Inflammatory macrophage treated with lipopolysaccharide for 4 hours (primary cell): ENCODE results near the gene BCL3.
A peak's percentile ranks its signal among the peaks of the same experiment; 100 is the strongest.
"Not testable (repeated sequence)": the region's sequence is repeated elsewhere in the genome, so short reads cannot be mapped to it uniquely, and the experiment has no call there.

Source experiments
- DNase-seq: peaks from one replicate; pipeline ENCODE4 v3.0.0-alpha.2; 2020

Gene BCL3

DNA sequence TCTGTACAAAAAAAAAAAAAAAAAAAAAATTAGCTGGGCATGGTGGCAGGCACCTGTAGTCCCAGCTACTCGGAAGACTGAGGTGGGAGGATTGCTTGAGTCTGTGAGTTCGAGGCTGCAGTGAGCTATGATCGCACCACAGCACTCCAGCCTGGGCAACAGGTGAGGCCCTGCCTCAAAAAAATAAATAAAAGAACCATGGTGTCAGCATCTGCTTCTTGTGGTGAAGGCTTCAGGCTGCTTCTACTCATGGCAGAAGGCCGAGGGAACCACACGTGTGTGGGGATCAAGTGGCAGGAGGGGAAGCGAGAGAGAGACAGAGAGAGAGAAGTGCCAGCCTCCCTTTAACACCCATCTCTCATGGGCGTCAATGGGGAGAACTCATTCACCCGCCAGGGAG, 13.5 kb downstream of the BCL3 start:
- no peak for DNase-seq

DNA sequence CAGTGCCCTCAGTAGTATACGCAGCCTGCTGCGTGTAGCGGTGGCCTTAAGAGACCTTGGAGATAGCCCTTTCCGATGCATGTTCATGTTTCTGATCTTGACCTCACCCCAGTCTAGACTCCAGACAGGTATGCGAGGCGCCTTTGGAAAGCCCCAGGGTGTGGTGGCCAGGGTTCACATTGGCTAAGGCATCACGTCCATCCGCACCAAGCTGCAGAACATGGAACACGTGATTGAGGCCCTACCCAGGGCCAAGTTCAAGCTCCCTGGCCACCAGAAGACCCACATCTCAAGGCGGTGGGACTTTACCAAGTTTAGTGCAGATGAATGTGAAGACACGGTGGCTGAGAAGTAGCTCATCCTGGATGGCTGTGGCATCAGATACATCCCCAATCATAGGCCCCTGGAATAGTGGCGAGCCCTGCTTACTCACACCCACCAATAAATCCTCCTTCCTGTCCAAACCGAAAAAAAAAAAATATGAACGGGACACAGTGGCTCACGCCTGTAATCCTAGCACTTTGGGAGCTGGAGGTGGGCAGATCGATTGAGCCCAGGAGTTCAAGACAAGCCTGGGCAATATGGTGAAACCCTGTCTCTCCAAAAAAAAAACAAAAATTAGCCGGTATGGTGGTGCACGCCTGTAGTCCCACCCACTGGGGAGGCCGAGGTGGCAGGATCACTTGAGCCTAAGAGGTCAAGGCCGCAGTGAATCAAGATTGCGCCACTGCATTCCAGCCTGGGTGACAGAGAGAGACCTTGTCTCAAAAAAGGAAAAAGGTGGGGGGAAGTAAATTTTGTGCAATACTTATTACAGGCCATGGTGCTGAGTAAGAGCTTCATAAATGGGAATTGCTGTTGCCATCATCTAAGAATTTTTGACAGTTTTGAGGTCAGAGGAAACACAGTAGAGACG, 16.8 kb downstream of the BCL3 start:
- peak; percentile 90 for DNase-seq

DNA sequence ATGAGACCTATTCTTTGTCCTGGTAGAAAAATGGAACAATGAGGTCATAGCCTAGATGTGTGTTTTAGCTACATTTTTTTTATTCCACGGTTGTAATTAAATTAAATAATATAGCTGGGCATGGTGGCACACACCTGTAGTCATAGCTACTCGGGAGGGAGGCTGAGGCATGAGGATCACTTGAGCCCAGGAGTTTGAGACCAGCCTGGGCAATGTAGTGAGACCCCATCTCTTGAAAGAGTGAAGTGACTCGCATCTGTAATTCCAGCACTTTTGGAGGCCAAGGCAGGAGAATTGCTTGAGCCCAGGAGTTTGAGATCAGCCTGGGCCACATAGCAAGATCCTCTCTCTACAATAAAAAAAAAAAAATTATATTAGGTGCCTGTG, 17.4 kb downstream of the BCL3 start:
- no peak for DNase-seq

DNA sequence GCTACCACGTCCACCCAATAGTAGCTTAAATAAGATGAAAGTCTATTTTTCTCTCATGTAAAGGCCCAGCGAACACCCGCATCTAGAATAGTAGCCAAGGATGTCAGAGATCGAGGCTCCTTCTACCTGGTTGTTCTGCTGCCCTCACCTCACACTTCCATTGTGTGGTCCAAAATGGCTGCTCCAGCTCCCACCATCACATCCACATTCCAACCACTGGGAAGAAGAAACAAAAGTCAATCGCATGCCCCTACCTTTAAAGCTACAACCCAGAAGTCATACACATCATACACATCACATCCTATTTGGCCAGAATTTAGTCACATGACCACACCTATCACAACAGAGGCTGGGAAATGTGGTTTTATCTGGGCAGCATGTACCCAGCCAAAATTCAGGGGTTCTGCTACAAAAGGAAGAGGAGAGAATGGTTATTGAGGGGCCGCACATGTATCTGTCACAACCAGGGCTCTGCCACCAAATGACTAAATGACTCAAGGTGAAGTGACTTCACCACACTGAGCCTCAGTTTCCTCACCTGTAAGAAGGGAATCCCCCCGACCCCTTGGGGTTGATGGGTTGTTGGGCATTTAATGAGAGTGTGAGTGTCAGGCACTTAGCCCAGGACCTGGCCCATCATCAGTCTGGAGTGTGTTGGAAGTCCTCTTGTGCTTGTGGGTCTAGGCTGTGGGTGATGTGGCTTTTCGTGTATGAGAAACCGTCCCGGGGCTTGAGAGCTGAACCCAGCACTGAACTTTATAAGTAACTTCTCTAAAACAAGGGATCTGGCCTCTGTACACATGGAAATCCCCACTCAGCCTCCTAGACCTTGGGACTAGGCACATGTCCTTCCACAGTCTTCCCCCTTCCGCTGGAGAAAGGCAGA, 19.0 kb downstream of the BCL3 start:
- peak; percentile 90 for DNase-seq

DNA sequence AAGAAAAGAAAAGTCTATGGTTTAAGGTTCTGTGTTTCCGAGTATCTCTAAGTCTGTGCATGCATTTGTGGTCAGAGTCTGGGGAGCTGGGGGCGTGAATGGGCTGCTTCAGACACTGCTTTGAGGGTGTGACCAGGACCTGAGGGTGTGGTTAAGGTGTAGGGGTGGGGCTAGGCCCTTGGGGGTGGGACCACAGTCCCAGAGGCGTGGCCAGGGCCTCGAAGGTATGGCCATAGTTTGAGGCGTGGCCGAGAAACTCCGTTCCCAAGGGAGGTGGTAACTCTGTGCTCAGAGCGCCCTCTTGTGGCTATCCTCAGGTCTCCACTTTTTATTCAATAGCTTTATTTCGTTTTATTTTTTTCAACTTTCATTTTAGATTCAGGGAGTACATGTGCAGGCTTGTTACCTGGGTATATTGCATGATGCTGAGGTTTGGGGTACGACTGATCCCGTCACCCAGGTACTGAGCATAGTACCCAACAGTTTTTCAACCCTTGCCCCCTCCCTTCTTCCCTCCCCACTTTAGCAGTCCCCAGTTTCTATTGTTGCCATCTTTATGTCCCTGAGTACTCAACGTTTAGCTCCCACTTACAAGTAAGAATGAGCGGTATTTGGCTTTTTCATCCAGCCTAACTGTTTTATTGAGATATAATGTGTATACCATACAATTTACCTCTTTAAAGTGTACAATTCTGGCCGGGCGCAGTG, 22.2 kb downstream of the BCL3 start:
- peak; percentile 97 for DNase-seq

DNA sequence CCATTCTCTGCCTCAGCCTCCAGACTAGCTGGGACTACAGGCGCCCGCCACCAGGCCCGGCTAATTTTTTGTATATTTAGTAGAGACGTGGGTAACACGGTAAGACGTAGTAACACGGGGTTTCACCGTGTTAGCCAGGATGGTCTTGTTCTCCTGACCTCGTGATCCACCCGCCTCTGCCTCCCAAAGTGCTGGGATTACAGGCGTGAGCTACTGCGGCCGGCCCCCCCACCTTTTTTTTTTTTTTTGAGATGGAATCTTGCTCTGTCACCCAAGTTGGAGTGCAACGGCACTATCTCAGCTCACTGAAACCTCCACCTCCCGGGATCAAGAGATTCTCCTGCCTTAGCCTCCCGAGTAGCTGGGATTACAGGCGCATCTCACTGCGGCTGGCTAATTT, 23.6 kb downstream of the BCL3 start:
- not testable (repeated sequence) for DNase-seq

DNA sequence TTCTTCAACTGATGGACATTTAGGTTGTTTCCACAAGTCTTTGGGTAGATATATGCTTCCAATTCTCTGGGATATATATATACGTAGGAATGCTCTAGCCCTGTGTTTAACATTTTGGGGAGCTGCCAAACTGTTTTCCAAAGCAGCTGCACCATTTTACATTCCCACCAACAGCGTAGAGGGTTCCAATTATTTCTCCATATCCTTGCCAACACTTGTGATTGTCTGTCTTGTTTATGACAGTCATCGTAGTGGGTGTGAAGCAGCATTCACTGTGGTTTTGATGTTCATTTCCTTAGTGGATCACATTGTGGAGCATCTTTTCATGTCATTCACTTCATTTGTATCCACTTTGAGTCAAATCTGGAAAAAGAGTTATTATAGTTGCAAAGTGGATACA, 24.5 kb downstream of the BCL3 start:
- DNase-seq = no peak

DNA sequence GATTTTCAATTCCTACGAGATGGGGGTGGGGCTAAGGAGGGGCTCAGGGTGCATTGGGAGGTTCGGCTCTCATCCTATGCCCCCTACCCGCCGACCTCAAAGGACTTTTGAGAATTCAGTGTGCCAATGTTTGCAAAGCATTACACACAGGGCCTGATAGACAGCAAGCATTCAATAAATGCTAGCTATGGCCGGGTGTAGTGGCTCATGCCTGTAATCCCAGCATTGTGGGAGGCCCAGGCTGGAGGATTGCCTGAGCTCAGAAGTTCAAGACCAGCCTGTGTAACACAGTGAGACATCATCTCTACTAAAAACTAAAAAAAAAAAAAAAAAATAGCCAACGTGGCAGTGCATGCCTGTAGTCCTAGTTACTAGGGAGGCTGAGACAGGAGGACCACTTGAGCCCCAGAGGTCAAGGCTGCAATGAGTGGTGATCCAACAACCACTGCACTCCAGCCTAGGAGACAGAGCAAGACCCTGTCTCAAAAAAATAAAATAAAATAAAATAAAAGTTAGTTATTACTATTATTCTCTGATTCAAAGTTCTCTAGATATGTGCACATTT, 27.2 kb downstream of the BCL3 start:
- DNase-seq = no peak

DNA sequence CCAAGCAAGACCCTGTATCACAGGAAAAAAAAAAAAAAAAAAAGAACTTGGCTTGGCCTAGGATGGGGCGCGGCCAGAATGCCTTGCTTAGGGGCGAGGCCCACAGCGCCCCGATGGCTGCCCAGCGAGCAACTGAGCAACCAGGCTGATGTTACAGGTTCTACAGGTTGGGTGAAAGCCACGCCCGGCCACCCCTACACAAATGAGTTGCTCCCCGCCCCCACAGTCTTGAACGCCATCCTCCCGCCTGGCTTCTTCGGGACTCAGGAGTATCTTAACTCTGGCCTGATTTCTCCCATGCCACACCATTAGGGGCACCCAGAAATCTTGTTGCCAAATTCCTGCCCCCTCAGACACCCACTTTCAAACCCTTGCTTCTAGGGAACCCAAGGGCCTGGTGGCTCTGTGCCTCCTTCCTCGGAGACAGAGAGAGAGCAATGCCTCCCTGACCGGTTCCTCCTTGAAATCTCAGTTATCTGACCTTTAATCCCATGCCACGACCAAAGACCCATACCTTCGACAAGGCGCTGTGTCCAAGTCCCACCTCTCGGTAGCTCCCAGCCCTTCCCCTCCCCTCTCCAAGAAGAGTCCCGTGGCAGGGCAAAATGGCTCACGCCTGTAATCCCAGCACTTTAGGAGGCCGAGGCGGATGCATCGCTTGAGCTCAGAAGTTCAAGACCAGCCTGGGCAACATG, 28.0 kb downstream of the BCL3 start:
- no peak for DNase-seq

DNA sequence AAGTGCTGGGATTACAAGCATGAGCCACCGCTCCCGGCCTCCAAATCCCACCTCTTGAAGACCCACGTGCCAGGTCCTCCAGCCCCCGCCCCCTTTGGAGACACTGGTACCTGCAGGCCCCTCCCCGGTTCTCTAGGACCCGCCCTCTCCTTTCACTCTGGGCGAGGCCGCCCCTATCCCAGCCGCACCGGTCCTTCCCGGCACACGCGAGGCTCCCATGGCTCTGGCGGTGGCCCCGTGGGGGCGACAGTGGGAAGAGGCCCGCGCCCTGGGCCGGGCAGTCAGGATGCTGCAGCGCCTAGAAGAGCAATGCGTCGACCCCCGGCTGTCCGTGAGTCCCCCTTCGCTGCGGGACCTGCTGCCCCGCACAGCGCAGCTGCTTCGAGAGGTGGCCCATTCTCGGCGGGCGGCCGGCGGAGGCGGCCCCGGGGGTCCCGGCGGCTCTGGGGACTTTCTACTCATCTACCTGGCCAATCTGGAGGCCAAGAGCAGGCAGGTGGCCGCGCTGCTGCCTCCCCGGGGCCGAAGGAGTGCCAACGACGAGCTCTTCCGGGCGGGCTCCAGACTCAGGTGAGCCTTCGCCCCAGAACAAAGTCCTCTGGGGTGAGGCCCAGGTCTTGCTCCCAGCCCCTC, 29.3 kb downstream of the BCL3 start, which contains the start of gene CBLC:
Gene CBLC, plus strand, starts transcription at position 176 of the 633 bp plus-strand sequence. Its CDS starts 42 bp downstream, at position 218.
- no peak for DNase-seq

DNA sequence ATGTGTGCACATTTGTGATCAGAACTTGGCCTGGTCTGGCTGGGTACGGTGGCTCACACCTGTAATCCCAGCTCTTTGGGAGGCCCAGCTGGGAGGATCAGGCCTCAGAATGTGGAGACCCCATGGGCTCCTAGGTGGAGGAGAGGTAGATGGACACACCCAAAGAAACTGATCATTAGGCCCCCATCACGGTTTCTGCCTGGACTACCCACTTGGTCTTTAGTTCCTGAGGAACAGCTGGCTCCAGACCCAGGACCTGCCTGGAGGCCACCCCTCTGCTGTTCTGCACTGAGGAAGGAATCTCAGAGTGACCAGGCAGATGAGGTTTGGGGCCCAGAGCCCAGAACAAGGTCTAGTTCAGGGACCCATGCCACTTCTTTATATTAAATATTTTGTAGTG, 30.6 kb downstream of the BCL3 start:
- DNase-seq = no peak

DNA sequence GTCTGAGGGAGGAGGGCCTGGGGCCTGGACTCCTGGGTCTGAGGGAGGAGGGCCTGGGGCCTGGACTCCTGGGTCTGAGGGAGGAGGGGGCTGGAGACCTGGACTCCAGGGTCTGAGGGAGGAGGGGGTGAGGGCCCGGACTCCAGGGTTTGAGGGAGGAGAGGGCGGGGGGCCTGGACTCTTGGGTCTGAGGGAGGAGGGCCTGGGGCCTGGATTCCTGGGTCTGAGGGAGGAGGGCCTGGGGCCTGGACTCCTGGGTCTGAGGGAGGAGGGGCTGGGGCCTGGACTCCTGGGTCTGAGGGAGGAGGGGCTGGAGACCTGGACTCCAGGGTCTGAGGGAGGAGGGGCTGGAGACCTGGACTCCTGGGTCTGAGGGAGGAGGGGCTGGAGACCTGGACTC, 33.2 kb downstream of the BCL3 start:
- DNase-seq = not testable (repeated sequence)

DNA sequence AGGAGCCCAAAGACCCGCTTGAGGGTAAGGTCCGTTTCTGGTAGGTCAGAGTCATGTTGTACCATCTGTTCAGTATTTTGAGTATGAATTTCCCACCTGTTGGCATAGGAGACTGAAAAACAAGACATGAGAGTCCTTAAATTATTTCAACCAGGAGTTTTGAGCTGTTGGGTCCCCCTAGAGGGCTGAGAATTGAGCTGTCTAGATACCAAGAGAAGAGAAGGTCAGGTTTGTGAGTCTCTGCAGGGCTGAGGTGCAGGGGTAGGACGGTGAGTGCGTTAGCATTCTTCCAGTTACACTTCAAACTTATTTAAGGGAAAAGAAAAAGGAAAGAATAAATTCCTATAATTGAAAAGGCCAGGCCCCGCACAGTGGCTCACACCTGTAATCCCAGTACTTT, 34.2 kb downstream of the BCL3 start:
- DNase-seq = no peak

DNA sequence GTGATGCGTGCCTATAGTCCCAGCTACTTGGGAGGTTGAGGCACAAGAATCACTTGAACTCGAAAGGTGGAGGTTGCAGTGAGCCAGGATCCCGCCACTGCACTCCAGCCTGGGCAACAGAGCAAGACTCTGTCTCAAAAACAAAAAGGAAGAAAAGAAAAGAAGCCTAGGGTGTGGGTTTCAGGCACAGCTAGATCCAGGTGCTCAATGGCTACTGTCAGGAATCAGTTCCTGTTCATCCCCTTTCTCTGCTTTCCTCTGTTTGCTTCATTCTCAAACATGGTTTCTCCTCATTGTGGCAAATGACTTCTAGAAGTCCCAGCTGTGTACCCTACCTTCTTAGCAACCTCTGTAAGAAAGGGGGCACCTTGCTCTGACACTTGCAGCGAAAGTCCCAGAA, 35.0 kb downstream of the BCL3 start:
- DNase-seq = no peak

DNA sequence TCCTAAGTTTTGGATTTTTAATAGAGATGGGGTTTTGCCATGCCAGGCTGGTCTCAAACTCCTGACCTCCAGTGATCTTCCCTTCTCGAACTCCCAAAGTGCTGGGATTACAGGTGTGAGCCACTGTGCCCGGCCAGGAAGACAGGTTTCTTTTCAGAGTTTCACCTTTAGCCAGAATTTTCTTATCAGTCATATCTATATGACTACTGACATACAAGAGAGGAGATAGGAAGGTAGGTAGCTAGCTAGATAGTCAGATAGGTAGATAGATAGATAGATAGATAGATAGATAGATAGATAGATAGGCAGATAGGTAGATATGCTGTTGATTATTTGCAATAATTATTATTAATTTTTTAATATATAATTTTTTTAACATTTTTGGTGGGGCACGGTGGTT, 36.8 kb downstream of the BCL3 start:
- no peak for DNase-seq

DNA sequence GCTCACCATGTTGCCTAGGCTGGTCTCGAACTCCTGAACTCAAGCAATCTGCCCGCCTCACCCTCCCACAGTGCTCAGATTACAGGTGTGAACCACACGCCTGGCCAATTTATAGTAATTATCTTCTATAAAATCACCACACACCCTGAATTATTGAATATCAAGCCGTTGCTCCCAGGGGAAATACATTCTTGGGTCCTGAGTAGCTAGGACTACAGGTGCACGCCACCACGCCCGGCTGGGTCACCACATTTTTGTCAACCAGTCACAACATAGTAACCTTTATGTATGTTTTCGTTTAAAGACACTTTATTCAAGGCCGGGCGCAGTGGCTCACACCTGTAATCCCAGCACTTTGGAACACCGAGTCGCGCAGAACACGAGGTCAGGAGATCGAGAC, 37.5 kb downstream of the BCL3 start:
- DNase-seq = no peak

DNA sequence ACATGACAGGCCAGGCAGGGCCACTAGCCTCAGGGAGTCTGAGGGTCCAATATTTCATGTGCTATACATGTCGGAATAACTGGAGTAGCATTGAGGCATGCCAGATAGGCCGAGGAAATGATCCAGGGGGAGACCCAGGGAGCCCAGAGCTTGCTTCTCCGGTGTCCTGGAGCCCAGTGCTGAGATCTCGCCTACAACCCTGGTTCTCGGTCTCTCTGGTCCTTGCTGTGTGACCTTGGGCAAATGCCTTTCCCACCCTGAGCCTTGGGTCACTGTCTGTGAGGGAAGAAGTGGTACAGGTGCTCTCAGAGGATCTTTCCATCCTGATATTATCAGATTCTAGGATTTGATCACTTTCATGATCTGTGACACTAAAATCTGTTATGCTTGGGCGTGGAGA, 40.5 kb downstream of the BCL3 start:
- DNase-seq = no peak

DNA sequence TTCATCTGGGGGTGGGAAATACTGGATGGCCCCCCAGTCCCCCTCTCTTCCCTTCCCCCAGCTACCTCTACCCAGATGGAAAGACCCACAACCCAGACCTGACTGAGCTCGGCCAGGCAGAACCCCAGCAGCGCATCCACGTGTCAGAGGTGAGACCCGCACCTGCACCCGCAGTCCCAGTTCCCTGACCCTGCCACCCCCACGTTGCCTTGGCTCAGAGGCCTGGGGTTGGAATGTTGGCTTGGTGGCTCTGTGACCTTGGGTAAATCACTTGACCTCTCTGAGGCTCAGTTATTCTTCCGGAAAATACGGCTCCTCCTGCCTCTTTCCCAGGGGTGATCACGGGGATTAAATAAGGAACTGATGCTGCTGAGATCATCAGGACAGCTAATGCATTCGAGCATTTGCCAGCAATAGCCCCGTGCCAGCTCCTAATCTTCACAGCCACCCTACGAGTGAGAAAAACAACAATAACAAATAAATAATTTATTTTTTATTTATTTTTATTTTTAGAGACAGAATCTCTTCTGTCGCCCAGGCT, 41.5 kb downstream of the BCL3 start:
- DNase-seq = peak; percentile 27

DNA sequence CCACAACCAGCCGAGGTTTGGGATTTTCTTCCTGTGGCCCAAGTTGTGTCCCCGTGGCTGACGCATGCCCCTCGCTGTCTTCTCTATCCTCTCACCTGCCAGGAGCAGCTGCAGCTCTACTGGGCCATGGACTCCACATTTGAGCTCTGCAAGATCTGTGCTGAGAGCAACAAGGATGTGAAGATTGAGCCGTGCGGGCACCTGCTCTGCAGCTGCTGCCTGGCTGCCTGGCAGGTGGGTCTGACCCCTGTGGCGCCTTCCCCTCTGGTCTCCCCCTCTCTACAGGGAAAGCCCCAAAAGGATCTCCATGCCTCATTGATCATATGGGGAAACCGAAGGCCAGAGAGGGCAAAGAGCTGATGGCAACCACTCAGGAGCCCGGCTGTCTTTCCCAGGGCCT, 43.8 kb downstream of the BCL3 start:
- no peak for DNase-seq

DNA sequence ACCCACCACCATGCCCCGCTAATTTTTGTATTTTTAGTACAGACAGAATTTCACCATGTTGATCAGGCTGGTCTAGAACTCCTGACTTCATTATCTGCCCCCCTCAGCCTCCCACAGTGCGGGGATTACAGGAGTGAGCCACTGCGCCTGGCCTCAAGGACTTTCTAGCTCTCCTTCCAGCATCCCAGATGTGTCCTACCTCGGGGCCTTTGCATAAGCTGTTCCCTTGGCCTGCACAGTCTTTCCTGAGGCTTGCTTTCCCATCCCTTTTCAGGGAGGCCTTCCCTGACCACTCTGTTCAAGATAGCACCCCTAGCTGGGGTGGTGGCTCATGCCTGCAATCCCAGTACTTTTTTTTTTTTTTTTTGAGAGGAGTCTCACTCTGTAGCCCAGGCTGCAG, 46.1 kb downstream of the BCL3 start:
- no peak for DNase-seq

DNA sequence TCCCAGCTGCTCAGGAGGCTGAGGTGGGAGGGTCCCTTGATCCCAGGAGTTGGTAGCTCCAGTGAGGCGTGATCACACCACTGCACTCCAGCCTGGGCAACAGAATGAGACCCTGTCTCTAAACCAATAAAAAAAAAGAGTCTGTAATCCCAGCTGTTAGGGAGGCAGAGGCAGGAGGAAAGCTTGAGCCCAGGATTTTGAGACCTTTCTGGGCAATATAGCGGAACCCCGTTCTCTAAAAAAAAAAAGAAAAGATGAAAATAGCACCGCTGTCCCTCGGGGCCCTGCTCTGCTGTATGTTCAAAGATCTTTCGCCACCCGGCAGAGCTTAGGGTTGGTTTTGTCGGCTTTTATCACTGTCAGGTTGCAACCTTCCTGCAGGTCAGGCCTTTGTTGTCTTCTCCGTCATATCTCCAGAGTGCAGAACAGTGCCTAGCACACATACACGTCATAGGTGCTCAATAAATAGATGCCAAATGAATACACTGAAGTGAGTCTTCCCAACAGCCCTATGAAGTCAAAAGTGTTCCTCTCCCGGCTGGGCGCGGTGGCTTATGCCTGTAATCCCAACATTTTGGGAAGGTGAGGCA, 47.0 kb downstream of the BCL3 start:
- DNase-seq = no peak
